Peyer's patch (tissue), 4 donors: ENCODE results near the gene SRGAP2B.
"Not testable (repeated sequence)": the region's sequence is repeated elsewhere in the genome, so short reads cannot be mapped to it uniquely, and the experiment has no call there.

ENCODE experiments used
- CTCF ChIP-seq, 6 experiments: fragments of 450-650 bp in 4 of 6; fragments of 200-600 bp in 2 of 6; sonication (generic) in 1 of 6; IDR thresholded peaks; one replicate each; pipeline ENCODE4 v1.5.1; 2017 to 2019; ENCODE audit warnings: antibody characterized with exemption in 6 of 6, mild to moderate bottlenecking in 3 of 6, moderate library complexity in 1 of 6
- POLR2A ChIP-seq, 2 donors: fragments of 450-650 bp; IDR thresholded peaks; one replicate each; pipeline ENCODE4 v1.5.1; 2017; ENCODE audit warnings: antibody characterized with exemption in 2 of 2, mild to moderate bottlenecking in 2 of 2, moderate library complexity in 2 of 2

GRCh38 chr1:145033523-145033922 lies 61.6 kb downstream of the SRGAP2B start:
- not testable (repeated sequence) for TF ChIP-seq CTCF, POLR2A (IDR thresholded peaks at IDR 0.05)
